GM12878 (cell line): ENCODE measurements around the gene DFFA. TPM values are rescaled to one million over a fixed set of nuclear protein-coding genes. Genes with fewer than 3 reads are reported as not detected.

ENCODE experiments used
- ATAC-seq: fragments of 200-7000 bp; cut with Tn5 transposase; 3 replicates; pipeline ENCODE4 v1.9.1; 2020; ENCODE audit warnings: mild to moderate bottlenecking, moderate library complexity
- BruUV-seq: library from RNA; stranded (reverse); fragments of 400-500 nt; replicated peaks from 2 replicates; lab custom pipeline; 2021; lab: Mats Ljungman, UMichigan
- CTCF ChIA-PET: fragments of 300-600 bp; sonication (Branson Sonifier 250); formaldehyde crosslinking; extraction: SDS; loops from one replicate; lab custom pipeline; 2021; ENCODE audit warnings: inconsistent platforms; lab: Yijun Ruan, JAX
- POLR2A ChIA-PET: fragments of 350-600 bp; formaldehyde crosslinking; extraction: SDS; loops from one replicate; lab custom pipeline; 2021; ENCODE audit warnings: inconsistent platforms; lab: Charles Lee
- RAD21 ChIA-PET: fragments of 300-600 bp; sonication (Branson Sonifier 250); formaldehyde crosslinking; loops from one replicate; lab custom pipeline; 2023; ENCODE audit warnings: antibody characterized with exemption; ENCODE audit not compliant: unreplicated experiment; lab: Charles Lee
- SMC1A ChIA-PET: fragments of 300-600 bp; sonication (Branson Sonifier 250); formaldehyde crosslinking; loops from one replicate; lab custom pipeline; 2023; ENCODE audit not compliant: unreplicated experiment, uncharacterized antibody; lab: Charles Lee
- DNase-seq: peaks from one replicate; pipeline ENCODE4 v3.0.0-alpha.2; 2011; ENCODE audit warnings: low read depth, low spot score
- FAIRE-seq: peaks from 3 replicates; lab custom pipeline; 2011; peaks lifted over from hg19 to GRCh38; lab: Jason Lieb, UNC
- H2AFZ ChIP-seq: 2 replicates; pipeline ENCODE4 v1.6.0; 2011; ENCODE audit warnings: low read depth, low read length, control low read depth; ENCODE audit not compliant: control insufficient read depth
- H3K27ac ChIP-seq: 2 replicates; pipeline ENCODE4 v1.5.1; 2011; ENCODE audit warnings: control low read depth; ENCODE audit not compliant: control insufficient read depth, insufficient read depth
- H3K27me3 ChIP-seq, 2 experiments: replicated peaks in 1 of 2; 2 replicates each; pipeline versions ENCODE4 v1.6.0 to v1.6.1; 2011; ENCODE audit warnings: low read length in 1 of 2; ENCODE audit not compliant: control insufficient read depth in 2 of 2, insufficient read depth in 2 of 2
- H3K36me3 ChIP-seq, 2 experiments: 2 replicates each; pipeline ENCODE4 v1.5.1; 2011; ENCODE audit warnings: low read length in 1 of 2; ENCODE audit not compliant: control insufficient read depth in 2 of 2, insufficient read depth in 2 of 2
- H3K4me1 ChIP-seq: 2 replicates; pipeline ENCODE4 v1.6.1; 2011; ENCODE audit warnings: mild to moderate bottlenecking, low read length, moderate library complexity, mixed read lengths; ENCODE audit not compliant: control insufficient read depth, insufficient read depth
- H3K4me2 ChIP-seq: 2 replicates; pipeline ENCODE4 v1.6.0; 2011; ENCODE audit warnings: control low read depth; ENCODE audit not compliant: control insufficient read depth, insufficient read depth
- H3K4me3 ChIP-seq: fragments of 200-600 bp; sonication (generic); 2 replicates; pipeline ENCODE4 v1.5.1; 2016
- H3K79me2 ChIP-seq: 2 replicates; pipeline ENCODE4 v1.6.0; 2011; ENCODE audit warnings: low read length; ENCODE audit not compliant: control insufficient read depth, insufficient read depth
- H3K9ac ChIP-seq: 2 replicates; pipeline ENCODE4 v1.8.0; 2011; ENCODE audit warnings: low read length, control low read depth, mixed read lengths; ENCODE audit not compliant: control insufficient read depth, insufficient read depth
- H3K9me3 ChIP-seq: replicated peaks from 3 replicates; pipeline ENCODE4 v1.5.1; 2011; ENCODE audit warnings: mild to moderate bottlenecking, low read length; ENCODE audit not compliant: control insufficient read depth, insufficient read depth
- H4K20me1 ChIP-seq: 2 replicates; pipeline ENCODE4 v1.6.0; 2011; ENCODE audit not compliant: control insufficient read depth, insufficient read depth
- HDAC6 ChIP-seq: fragments of 200-600 bp; sonication (generic); IDR thresholded peaks from one replicate; pipeline ENCODE4 v1.8.0; 2017; ENCODE audit warnings: antibody characterized with exemption; ENCODE audit not compliant: unreplicated experiment
- IRF5 ChIP-seq: fragments of 450-650 bp; IDR thresholded peaks from 2 replicates; pipeline ENCODE4 v1.6.1; 2017; ENCODE audit warnings: borderline replicate concordance
- NFIC ChIP-seq: IDR thresholded peaks from 2 replicates; pipeline ENCODE4 v1.6.1; 2012; ENCODE audit warnings: low read depth, mild to moderate bottlenecking, inconsistent platforms, low read length, moderate library complexity
- PML ChIP-seq: IDR thresholded peaks from 2 replicates; pipeline ENCODE4 v1.6.1; 2012; ENCODE audit warnings: low read length, inconsistent platforms
- SP1 ChIP-seq: IDR thresholded peaks from one replicate; pipeline ENCODE4 v1.6.1; 2011; ENCODE audit warnings: low read depth, low read length
- TCF12 ChIP-seq: IDR thresholded peaks from 2 replicates; pipeline ENCODE4 v1.6.1; 2011; ENCODE audit warnings: low read depth, mild to moderate bottlenecking, low read length
- WGBS: methylation state at CpG from one replicate; pipeline ENCODE4 v1.1.6; 2016; ENCODE audit warnings: low lambda C conversion rate; ENCODE audit not compliant: insufficient replicate concordance, insufficient coverage; ENCODE audit errors: missing lambda C conversion rate; 5-methylcytosine and 5-hydroxymethylcytosine counted together
- in situ Hi-C: fragments of 300-500 bp; cut with MboI; formaldehyde crosslinking; loops from 9 replicates; pipeline ENCODE4 v1.14.3; 2018; ENCODE audit warnings: mixed read lengths
- intact Hi-C: fragments of 100-400 bp; cut with micrococcal nuclease; formaldehyde crosslinking; loops from one replicate; pipeline ENCODE4 v1.14.2; 2022; ENCODE audit not compliant: unreplicated experiment
- polyA plus RNA-seq, 11 experiments: library from polyadenylated mRNA; depleted of rRNA in 4 of 11; unstranded in 6 of 11; stranded (reverse) in 5 of 11; fragments of >200 nt; fragmentation: Nextera tagmentation in 4 of 11; fragmentation: Illumina TruSeq in 1 of 11; extraction: Ambion mirVana in 4 of 11; extraction: Trizol in 1 of 11; gene quantifications; 1 replicate in 1 of 11; 2 replicates in 10 of 11; pipeline versions ENCODE4 v1.2.1 to v1.2.3, GENCODE V29; 2011 to 2016; ENCODE audit warnings: inconsistent platforms in 2 of 11, missing spikeins in 2 of 11, low read depth in 1 of 11
- total RNA-seq, 4 experiments: library from RNA; depleted of rRNA in 3 of 4; stranded (reverse); fragments of >200 nt in 3 of 4; fragmentation: Illumina TruSeq in 1 of 4; extraction: Trizol in 1 of 4; gene quantifications; 2 replicates each; pipeline versions ENCODE4 v1.2.1 to v1.2.3, GENCODE V29; 2013 to 2021
- TF ChIP-seq, protein P1 (sequence below), 3 experiments: IDR thresholded peaks in 2 of 3; conservative IDR thresholded peaks in 1 of 3; 2 replicates each; pipeline ENCODE4 v1.5.1; 2011; ENCODE audit warnings: low read depth in 3 of 3, low read length in 3 of 3, mild to moderate bottlenecking in 3 of 3, control low read depth in 2 of 3, moderate library complexity in 2 of 3, inconsistent platforms in 1 of 3, mixed read lengths in 1 of 3; ENCODE audit not compliant: control insufficient read depth in 2 of 3, insufficient read depth in 1 of 3; ENCODE audit errors: extremely low read depth in 1 of 3
- TF ChIP-seq, protein P2 (sequence below): fragments of 450-650 bp; formaldehyde crosslinking; IDR thresholded peaks from 2 replicates; pipeline ENCODE4 v1.5.0; 2022; ENCODE audit warnings: mild to moderate bottlenecking, missing genetic modification characterization
- TF ChIP-seq, protein P3 (sequence below): IDR thresholded peaks from 2 replicates; pipeline ENCODE4 v1.6.1; 2011; ENCODE audit warnings: low read depth, low read length, improper control_type of control experiment, borderline replicate concordance

The DFFA gene
- total and polyA plus RNA-seq, 10 of the 15 experiments (the other 5 are each of a cell fraction or from before 2014, with no cell fraction given): 37.4 to 83.8 (median 52.4) TPM

DNA sequence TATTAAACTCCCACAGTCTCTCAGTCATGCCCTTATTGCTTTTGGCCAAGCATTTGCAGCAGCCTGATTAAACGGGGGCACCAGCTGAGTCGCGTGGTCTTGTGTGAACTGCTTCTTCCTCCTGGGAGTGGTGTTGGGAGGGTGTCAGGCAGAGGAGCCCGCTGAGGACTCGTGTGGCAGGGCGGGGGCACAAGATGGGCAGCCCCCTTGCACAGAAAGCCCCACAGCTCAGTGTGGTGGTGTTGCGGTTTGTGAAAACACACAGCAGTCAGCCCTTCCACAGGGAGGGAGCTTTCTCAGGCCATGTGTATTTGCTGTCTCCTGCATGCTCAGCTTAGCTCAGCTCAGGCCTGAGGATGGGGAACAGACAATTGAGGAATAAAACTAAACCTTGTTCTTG lies 24.8 kb upstream of the DFFA start:
- peaks cover 29% of the 10 kb centered on the region for H3K4me1 ChIP-seq
- in situ Hi-C loops: no loop called here

More for the DNA sequence above, 24.8 kb upstream of the DFFA start:
- H2AFZ ChIP-seq: no peak overlapping the region
- peaks cover 36% of the 10 kb centered on the region for H3K79me2 ChIP-seq
- ChIA-PET CTCF (interaction anchor here (0.9 to 12.5 kb wide), 5 partner anchors 11 to 371 kb away, joined by 3 to 292 read pairs (median 7); partner anchors contain the start of gene CENPS), RAD21 (interaction anchor here (1.2 to 1.4 kb wide), 3 partner anchors 14 to 369 kb away, joined by 4 to 5 read pairs (median 5); partner anchors contain the start of gene CENPS), POLR2A (interaction anchor here (0.7 to 1.8 kb wide), 2 partner anchors 9 to 11 kb away, joined by 4 to 5 read pairs; no protein-coding TSS in a partner anchor), SMC1A (interaction anchor here (1.3 to 6.4 kb wide), 3 partner anchors 12 to 66 kb away, joined by 3 to 71 read pairs (median 6); no protein-coding TSS in a partner anchor)
- H3K4me2 ChIP-seq: no peak overlapping the region
- no peaks in the 10 kb centered on the region for H3K9me3 ChIP-seq
- no TSS peak for BruUV-seq
- no peak overlapping the region for H3K9ac ChIP-seq
- no peak for FAIRE-seq
- WGBS: 97% methylated on average over 7 of the region's 7 CpGs
- no peak for ATAC-seq
- H3K4me3 ChIP-seq: no peak overlapping the region
- H4K20me1 ChIP-seq: no peaks in the 10 kb centered on the region
- DNase-seq: no peak
- TF ChIP-seq IRF5 (no peak), PML (no peak), SP1 (no peak), TCF12 (no peak), NFIC (no peak), HDAC6 (no peak)
- TF ChIP-seq, protein P1, sequence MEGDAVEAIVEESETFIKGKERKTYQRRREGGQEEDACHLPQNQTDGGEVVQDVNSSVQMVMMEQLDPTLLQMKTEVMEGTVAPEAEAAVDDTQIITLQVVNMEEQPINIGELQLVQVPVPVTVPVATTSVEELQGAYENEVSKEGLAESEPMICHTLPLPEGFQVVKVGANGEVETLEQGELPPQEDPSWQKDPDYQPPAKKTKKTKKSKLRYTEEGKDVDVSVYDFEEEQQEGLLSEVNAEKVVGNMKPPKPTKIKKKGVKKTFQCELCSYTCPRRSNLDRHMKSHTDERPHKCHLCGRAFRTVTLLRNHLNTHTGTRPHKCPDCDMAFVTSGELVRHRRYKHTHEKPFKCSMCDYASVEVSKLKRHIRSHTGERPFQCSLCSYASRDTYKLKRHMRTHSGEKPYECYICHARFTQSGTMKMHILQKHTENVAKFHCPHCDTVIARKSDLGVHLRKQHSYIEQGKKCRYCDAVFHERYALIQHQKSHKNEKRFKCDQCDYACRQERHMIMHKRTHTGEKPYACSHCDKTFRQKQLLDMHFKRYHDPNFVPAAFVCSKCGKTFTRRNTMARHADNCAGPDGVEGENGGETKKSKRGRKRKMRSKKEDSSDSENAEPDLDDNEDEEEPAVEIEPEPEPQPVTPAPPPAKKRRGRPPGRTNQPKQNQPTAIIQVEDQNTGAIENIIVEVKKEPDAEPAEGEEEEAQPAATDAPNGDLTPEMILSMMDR (IDR thresholded peaks at IDR 0.05 in 2 of 3, conservative IDR thresholded peaks at IDR 0.05 in 1 of 3; ENCODE audit: control insufficient read depth in 2 of 3, extremely low read depth in 1 of 3, insufficient read depth in 1 of 3, low read depth in 3 of 3, low read length in 3 of 3): no peak
- TF ChIP-seq, protein P2, sequence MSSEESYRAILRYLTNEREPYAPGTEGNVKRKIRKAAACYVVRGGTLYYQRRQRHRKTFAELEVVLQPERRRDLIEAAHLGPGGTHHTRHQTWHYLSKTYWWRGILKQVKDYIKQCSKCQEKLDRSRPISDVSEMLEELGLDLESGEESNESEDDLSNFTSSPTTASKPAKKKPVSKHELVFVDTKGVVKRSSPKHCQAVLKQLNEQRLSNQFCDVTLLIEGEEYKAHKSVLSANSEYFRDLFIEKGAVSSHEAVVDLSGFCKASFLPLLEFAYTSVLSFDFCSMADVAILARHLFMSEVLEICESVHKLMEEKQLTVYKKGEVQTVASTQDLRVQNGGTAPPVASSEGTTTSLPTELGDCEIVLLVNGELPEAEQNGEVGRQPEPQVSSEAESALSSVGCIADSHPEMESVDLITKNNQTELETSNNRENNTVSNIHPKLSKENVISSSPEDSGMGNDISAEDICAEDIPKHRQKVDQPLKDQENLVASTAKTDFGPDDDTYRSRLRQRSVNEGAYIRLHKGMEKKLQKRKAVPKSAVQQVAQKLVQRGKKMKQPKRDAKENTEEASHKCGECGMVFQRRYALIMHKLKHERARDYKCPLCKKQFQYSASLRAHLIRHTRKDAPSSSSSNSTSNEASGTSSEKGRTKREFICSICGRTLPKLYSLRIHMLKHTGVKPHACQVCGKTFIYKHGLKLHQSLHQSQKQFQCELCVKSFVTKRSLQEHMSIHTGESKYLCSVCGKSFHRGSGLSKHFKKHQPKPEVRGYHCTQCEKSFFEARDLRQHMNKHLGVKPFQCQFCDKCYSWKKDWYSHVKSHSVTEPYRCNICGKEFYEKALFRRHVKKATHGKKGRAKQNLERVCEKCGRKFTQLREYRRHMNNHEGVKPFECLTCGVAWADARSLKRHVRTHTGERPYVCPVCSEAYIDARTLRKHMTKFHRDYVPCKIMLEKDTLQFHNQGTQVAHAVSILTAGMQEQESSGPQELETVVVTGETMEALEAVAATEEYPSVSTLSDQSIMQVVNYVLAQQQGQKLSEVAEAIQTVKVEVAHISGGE (CRISPR knock-in tag): no peak
- TF ChIP-seq, protein P3, sequence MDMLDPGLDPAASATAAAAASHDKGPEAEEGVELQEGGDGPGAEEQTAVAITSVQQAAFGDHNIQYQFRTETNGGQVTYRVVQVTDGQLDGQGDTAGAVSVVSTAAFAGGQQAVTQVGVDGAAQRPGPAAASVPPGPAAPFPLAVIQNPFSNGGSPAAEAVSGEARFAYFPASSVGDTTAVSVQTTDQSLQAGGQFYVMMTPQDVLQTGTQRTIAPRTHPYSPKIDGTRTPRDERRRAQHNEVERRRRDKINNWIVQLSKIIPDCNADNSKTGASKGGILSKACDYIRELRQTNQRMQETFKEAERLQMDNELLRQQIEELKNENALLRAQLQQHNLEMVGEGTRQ: no peak
- peaks cover 3 to 12% of the 10 kb centered on the region in 2 experiments; a peak in 3 of 4 replicates for H3K36me3 ChIP-seq
- H3K27me3 ChIP-seq: no peaks in the 10 kb centered on the region
- H3K27ac ChIP-seq: no peak overlapping the region
- intact Hi-C loops: no loop called here
